GM12875 (cell line): ENCODE measurements around the gene MSANTD4.

Experiments
- H3K4me3 ChIP-seq: one replicate; pipeline ENCODE4 v1.5.1; 2011; ENCODE audit warnings: low read depth, low read length, control low read depth
- CTCF ChIP-seq: IDR thresholded peaks from 2 replicates; pipeline ENCODE4 v1.5.1; 2011; ENCODE audit warnings: low read depth, mild to moderate bottlenecking, control low read depth, inconsistent platforms, low read length, moderate library complexity, borderline replicate concordance; ENCODE audit not compliant: insufficient read depth

The MSANTD4 gene

GRCh38 chr11:105986554-105986953, 35.5 kb downstream of the MSANTD4 start:
- no peak for TF ChIP-seq CTCF
- H3K4me3 ChIP-seq, result no peak overlapping the region

- no peak for TF ChIP-seq CTCF
Observed at GRCh38 chr11:105979997-105980703, 41.9 kb downstream of the MSANTD4 start.

GRCh38 chr11:105975128-105975527, 46.9 kb downstream of the MSANTD4 start:
- no peak overlapping the region for H3K4me3 ChIP-seq
- no peak for TF ChIP-seq CTCF

More at GRCh38 chr11:105979997-105980703, 41.9 kb downstream of the MSANTD4 start:
- H3K4me3 ChIP-seq, result no peak overlapping the region

GRCh38 chr11:105969756-105970155, 52.3 kb downstream of the MSANTD4 start:
- TF ChIP-seq CTCF, result no peak
- no peak overlapping the region for H3K4me3 ChIP-seq

- no peak overlapping the region for H3K4me3 ChIP-seq
- TF ChIP-seq CTCF, result no peak
Observed at GRCh38 chr11:105968021-105968697, 53.9 kb downstream of the MSANTD4 start.

GRCh38 chr11:105960252-105961245, 61.5 kb downstream of the MSANTD4 start:
- H3K4me3 ChIP-seq, result no peak overlapping the region
- no peak for TF ChIP-seq CTCF
